GM12878 (cell line): Measurements from ENCODE around the gene TEN1. TPM values are rescaled to one million over a fixed set of nuclear protein-coding genes. Genes with fewer than 3 reads are reported as not detected.
A peak's percentile ranks its signal among the peaks of the same experiment; 100 is the strongest.

Experiments
- ATAC-seq: fragments of 200-7000 bp; cut with Tn5 transposase; 3 replicates; pipeline ENCODE4 v1.9.1; 2020; ENCODE audit warnings: mild to moderate bottlenecking, moderate library complexity
- BruUV-seq: library from RNA; stranded (reverse); fragments of 400-500 nt; replicated peaks from 2 replicates; lab custom pipeline; 2021; lab: Mats Ljungman, UMichigan
- CTCF ChIA-PET: fragments of 300-600 bp; sonication (Branson Sonifier 250); formaldehyde crosslinking; extraction: SDS; loops from one replicate; lab custom pipeline; 2021; ENCODE audit warnings: inconsistent platforms; lab: Yijun Ruan, JAX
- POLR2A ChIA-PET: fragments of 350-600 bp; formaldehyde crosslinking; extraction: SDS; loops from one replicate; lab custom pipeline; 2021; ENCODE audit warnings: inconsistent platforms; lab: Charles Lee
- RAD21 ChIA-PET: fragments of 300-600 bp; sonication (Branson Sonifier 250); formaldehyde crosslinking; loops from one replicate; lab custom pipeline; 2023; ENCODE audit warnings: antibody characterized with exemption; ENCODE audit not compliant: unreplicated experiment; lab: Charles Lee
- SMC1A ChIA-PET: fragments of 300-600 bp; sonication (Branson Sonifier 250); formaldehyde crosslinking; loops from one replicate; lab custom pipeline; 2023; ENCODE audit not compliant: unreplicated experiment, uncharacterized antibody; lab: Charles Lee
- DNase-seq: peaks from one replicate; pipeline ENCODE4 v3.0.0-alpha.2; 2011; ENCODE audit warnings: low read depth, low spot score
- FAIRE-seq: peaks from 3 replicates; lab custom pipeline; 2011; peaks lifted over from hg19 to GRCh38; lab: Jason Lieb, UNC
- H2AFZ ChIP-seq: 2 replicates; pipeline ENCODE4 v1.6.0; 2011; ENCODE audit warnings: low read depth, low read length, control low read depth; ENCODE audit not compliant: control insufficient read depth
- H3K27ac ChIP-seq: 2 replicates; pipeline ENCODE4 v1.5.1; 2011; ENCODE audit warnings: control low read depth; ENCODE audit not compliant: control insufficient read depth, insufficient read depth
- H3K27me3 ChIP-seq, 2 experiments: replicated peaks in 1 of 2; 2 replicates each; pipeline versions ENCODE4 v1.6.0 to v1.6.1; 2011; ENCODE audit warnings: low read length in 1 of 2; ENCODE audit not compliant: control insufficient read depth in 2 of 2, insufficient read depth in 2 of 2
- H3K36me3 ChIP-seq, 2 experiments: 2 replicates each; pipeline ENCODE4 v1.5.1; 2011; ENCODE audit warnings: low read length in 1 of 2; ENCODE audit not compliant: control insufficient read depth in 2 of 2, insufficient read depth in 2 of 2
- H3K4me1 ChIP-seq: 2 replicates; pipeline ENCODE4 v1.6.1; 2011; ENCODE audit warnings: mild to moderate bottlenecking, low read length, moderate library complexity, mixed read lengths; ENCODE audit not compliant: control insufficient read depth, insufficient read depth
- H3K4me2 ChIP-seq: 2 replicates; pipeline ENCODE4 v1.6.0; 2011; ENCODE audit warnings: control low read depth; ENCODE audit not compliant: control insufficient read depth, insufficient read depth
- H3K4me3 ChIP-seq: fragments of 200-600 bp; sonication (generic); 2 replicates; pipeline ENCODE4 v1.5.1; 2016
- H3K79me2 ChIP-seq: 2 replicates; pipeline ENCODE4 v1.6.0; 2011; ENCODE audit warnings: low read length; ENCODE audit not compliant: control insufficient read depth, insufficient read depth
- H3K9ac ChIP-seq: 2 replicates; pipeline ENCODE4 v1.8.0; 2011; ENCODE audit warnings: low read length, control low read depth, mixed read lengths; ENCODE audit not compliant: control insufficient read depth, insufficient read depth
- H3K9me3 ChIP-seq: replicated peaks from 3 replicates; pipeline ENCODE4 v1.5.1; 2011; ENCODE audit warnings: mild to moderate bottlenecking, low read length; ENCODE audit not compliant: control insufficient read depth, insufficient read depth
- H4K20me1 ChIP-seq: 2 replicates; pipeline ENCODE4 v1.6.0; 2011; ENCODE audit not compliant: control insufficient read depth, insufficient read depth
- BHLHE40 ChIP-seq, 2 experiments: fragments of 450-650 bp in 1 of 2; IDR thresholded peaks; 2 replicates each; pipeline ENCODE4 v1.6.1; 2011 to 2017; ENCODE audit warnings: low read depth in 2 of 2, borderline replicate concordance in 1 of 2, improper control_type of control experiment in 1 of 2, low read length in 1 of 2, mild to moderate bottlenecking in 1 of 2
- CREM ChIP-seq: IDR thresholded peaks from 2 replicates; pipeline ENCODE4 v1.6.1; 2014; ENCODE audit warnings: antibody characterized with exemption, low read depth
- GATAD2B ChIP-seq: fragments of 450-650 bp; conservative IDR thresholded peaks from 2 replicates; pipeline ENCODE4 v1.6.1; 2017; ENCODE audit warnings: low read depth, mild to moderate bottlenecking, moderate library complexity
- POU2F2 ChIP-seq: IDR thresholded peaks from 3 replicates; pipeline ENCODE4 v1.6.1; 2011; ENCODE audit warnings: low read depth, mild to moderate bottlenecking, low read length, borderline replicate concordance
- RAD21 ChIP-seq: IDR thresholded peaks from 2 replicates; pipeline ENCODE4 v1.6.1; 2011; ENCODE audit warnings: mild to moderate bottlenecking, low read depth, low read length, moderate library complexity; ENCODE audit not compliant: insufficient read depth
- SMC3 ChIP-seq: IDR thresholded peaks from 2 replicates; pipeline ENCODE4 v1.6.1; 2011; ENCODE audit warnings: low read length, improper control_type of control experiment, borderline replicate concordance
- STAT1 ChIP-seq: fragments of 450-650 bp; conservative IDR thresholded peaks from 2 replicates; pipeline ENCODE4 v1.6.1; 2014; ENCODE audit warnings: antibody characterized with exemption, mild to moderate bottlenecking
- TCF12 ChIP-seq: IDR thresholded peaks from 2 replicates; pipeline ENCODE4 v1.6.1; 2011; ENCODE audit warnings: low read depth, mild to moderate bottlenecking, low read length
- YY1 ChIP-seq: IDR thresholded peaks from 2 replicates; pipeline ENCODE4 v1.6.1; 2011; ENCODE audit warnings: low read depth, mild to moderate bottlenecking, low read length
- WGBS: methylation state at CpG from one replicate; pipeline ENCODE4 v1.1.6; 2016; ENCODE audit warnings: low lambda C conversion rate; ENCODE audit not compliant: insufficient replicate concordance, insufficient coverage; ENCODE audit errors: missing lambda C conversion rate; 5-methylcytosine and 5-hydroxymethylcytosine counted together
- in situ Hi-C: fragments of 300-500 bp; cut with MboI; formaldehyde crosslinking; loops from 9 replicates; pipeline ENCODE4 v1.14.3; 2018; ENCODE audit warnings: mixed read lengths
- intact Hi-C: fragments of 100-400 bp; cut with micrococcal nuclease; formaldehyde crosslinking; loops from one replicate; pipeline ENCODE4 v1.14.2; 2022; ENCODE audit not compliant: unreplicated experiment
- polyA plus RNA-seq, 11 experiments: library from polyadenylated mRNA; depleted of rRNA in 4 of 11; unstranded in 6 of 11; stranded (reverse) in 5 of 11; fragments of >200 nt; fragmentation: Nextera tagmentation in 4 of 11; fragmentation: Illumina TruSeq in 1 of 11; extraction: Ambion mirVana in 4 of 11; extraction: Trizol in 1 of 11; gene quantifications; 1 replicate in 1 of 11; 2 replicates in 10 of 11; pipeline versions ENCODE4 v1.2.1 to v1.2.3, GENCODE V29; 2011 to 2016; ENCODE audit warnings: inconsistent platforms in 2 of 11, missing spikeins in 2 of 11, low read depth in 1 of 11
- total RNA-seq, 4 experiments: library from RNA; depleted of rRNA in 3 of 4; stranded (reverse); fragments of >200 nt in 3 of 4; fragmentation: Illumina TruSeq in 1 of 4; extraction: Trizol in 1 of 4; gene quantifications; 2 replicates each; pipeline versions ENCODE4 v1.2.1 to v1.2.3, GENCODE V29; 2013 to 2021
- TF ChIP-seq, protein P1 (sequence below), 3 experiments: IDR thresholded peaks in 2 of 3; conservative IDR thresholded peaks in 1 of 3; 2 replicates each; pipeline ENCODE4 v1.5.1; 2011; ENCODE audit warnings: low read depth in 3 of 3, low read length in 3 of 3, mild to moderate bottlenecking in 3 of 3, control low read depth in 2 of 3, moderate library complexity in 2 of 3, inconsistent platforms in 1 of 3, mixed read lengths in 1 of 3; ENCODE audit not compliant: control insufficient read depth in 2 of 3, insufficient read depth in 1 of 3; ENCODE audit errors: extremely low read depth in 1 of 3

Gene TEN1
- total and polyA plus RNA-seq, 10 of the 15 experiments (the other 5 are each of a cell fraction or from before 2014, with no cell fraction given): 1.1 to 33.1 (median 17.4) TPM

DNA sequence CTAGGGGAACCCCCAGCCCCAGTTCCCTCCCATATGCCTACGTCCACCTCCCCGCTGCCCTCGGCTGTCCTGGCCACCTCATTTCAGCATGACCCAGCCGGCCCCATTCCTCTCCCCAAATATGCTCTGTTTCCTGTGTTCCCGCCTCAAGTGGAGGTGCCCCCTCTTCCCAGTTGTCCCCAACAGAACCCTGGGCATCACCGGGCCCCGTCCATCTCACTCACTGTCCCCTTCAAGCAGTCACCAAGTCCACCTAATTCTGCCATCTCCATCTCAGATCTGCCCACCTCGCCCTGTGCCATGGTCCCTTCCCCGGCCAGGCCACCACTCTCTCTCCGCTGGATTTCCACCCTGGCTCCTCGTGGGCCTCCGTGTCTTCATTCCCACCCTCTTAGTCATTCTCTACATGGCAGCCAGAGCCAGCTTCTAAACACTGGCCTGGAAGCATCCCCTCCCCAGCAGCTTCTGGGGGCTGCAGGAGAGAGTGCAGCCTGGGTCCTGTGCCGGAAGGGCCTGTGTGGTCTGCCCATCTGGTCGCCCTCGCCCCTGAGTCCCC, 34.4 kb downstream of the TEN1 start (continued):
- TF ChIP-seq STAT1: no peak

DNA sequence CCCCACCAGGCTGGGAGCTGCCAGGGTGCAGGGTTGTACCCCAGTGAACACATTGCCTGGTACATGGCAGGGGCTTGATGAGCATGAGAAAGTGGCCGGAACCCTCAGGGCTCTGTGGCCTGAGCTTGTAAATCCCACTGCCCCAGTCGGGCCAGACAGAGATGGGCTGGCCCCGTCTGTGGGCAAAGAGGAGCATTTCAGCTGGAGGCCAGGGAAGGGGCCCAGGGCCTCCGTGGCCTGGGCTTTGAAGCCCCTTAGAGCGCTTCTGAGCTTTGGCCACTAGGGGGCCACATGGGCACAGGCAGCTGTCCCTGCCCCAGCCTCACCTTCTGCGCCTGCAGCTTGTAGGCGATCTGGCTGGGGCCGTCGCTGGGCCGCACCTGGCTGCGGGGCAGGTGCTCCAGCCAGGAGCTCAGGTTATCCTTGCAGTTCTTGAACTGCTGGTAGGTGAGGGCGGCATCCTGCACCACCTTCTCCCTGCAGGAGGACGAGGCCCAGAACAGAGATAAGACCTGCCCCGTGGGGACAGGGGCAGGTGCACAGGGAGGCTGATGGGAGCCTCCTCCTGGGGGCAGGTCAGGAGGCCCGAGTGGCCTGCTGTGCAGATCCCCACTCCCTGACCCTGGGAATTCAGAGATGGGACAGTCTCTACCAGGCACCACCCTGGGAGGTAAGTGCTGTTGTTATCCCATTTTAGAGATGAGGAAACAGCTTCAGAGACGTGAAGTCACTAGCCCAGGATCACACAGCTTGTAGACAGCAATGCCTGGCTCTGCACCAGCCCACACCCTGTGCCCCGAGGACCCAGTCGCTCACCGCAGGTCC, 35.3 kb downstream of the TEN1 start:
- Histone ChIP-seq H3K79me2 (no peaks in the 10 kb centered on the region), H3K9ac (no peak overlapping the region), H3K4me2 (no peak overlapping the region), H3K27me3 (no peaks in the 10 kb centered on the region), H3K9me3 (no peaks in the 10 kb centered on the region), H3K27ac (no peak overlapping the region), H2AFZ (no peak overlapping the region), H3K4me3 (no peak overlapping the region), H4K20me1 (no peaks in the 10 kb centered on the region), H3K36me3 (no peaks in the 10 kb centered on the region), H3K4me1 (no peaks in the 10 kb centered on the region)
- ChIA-PET CTCF (interaction anchor here (0.6 to 6.1 kb wide), 53 partner anchors 13 to 383 kb away, joined by 3 to 70 read pairs (median 4); partner anchors contain the start of genes CDK3, EXOC7, FBF1 and MRPL38), POLR2A (no interaction called here), RAD21 (interaction anchor here (0.5 to 2.7 kb wide), 13 partner anchors 8 to 302 kb away, joined by 3 to 18 read pairs (median 4); partner anchors contain the start of gene MRPL38), SMC1A (interaction anchor here (0.9 to 2.0 kb wide), 12 partner anchors 11 to 383 kb away, joined by 3 to 8 read pairs (median 4); partner anchors contain the start of gene MRPL38)
- in situ Hi-C loops: loop anchor here (5.0 kb wide), 1 partner anchor 278 kb away; no protein-coding TSS in a partner anchor
- no TSS peak for BruUV-seq
- peak; percentile 99 for ATAC-seq
- intact Hi-C loops: loop anchor here (1.0 to 2.0 kb wide), 3 partner anchors 92 to 285 kb away; no protein-coding TSS in a partner anchor
- TF ChIP-seq STAT1: no peak
- TF ChIP-seq CREM: no peak
- peak; percentile 75 for TF ChIP-seq TCF12
- no peak for TF ChIP-seq POU2F2
- peak; percentile 83 for TF ChIP-seq SMC3
- TF ChIP-seq BHLHE40 (IDR thresholded peaks at IDR 0.05; ENCODE audit: borderline replicate concordance in 1 of 2, low read depth in 2 of 2, low read length in 1 of 2): 0 out of 4 replicates have a peak, but pooled peaks of 1 of the 2 experiments have one; percentile 28
- TF ChIP-seq GATAD2B: 0 out of 2 replicates have a peak, but pooled peaks have one; percentile 44
- TF ChIP-seq RAD21: peak; percentile 80
- TF ChIP-seq, protein P1, sequence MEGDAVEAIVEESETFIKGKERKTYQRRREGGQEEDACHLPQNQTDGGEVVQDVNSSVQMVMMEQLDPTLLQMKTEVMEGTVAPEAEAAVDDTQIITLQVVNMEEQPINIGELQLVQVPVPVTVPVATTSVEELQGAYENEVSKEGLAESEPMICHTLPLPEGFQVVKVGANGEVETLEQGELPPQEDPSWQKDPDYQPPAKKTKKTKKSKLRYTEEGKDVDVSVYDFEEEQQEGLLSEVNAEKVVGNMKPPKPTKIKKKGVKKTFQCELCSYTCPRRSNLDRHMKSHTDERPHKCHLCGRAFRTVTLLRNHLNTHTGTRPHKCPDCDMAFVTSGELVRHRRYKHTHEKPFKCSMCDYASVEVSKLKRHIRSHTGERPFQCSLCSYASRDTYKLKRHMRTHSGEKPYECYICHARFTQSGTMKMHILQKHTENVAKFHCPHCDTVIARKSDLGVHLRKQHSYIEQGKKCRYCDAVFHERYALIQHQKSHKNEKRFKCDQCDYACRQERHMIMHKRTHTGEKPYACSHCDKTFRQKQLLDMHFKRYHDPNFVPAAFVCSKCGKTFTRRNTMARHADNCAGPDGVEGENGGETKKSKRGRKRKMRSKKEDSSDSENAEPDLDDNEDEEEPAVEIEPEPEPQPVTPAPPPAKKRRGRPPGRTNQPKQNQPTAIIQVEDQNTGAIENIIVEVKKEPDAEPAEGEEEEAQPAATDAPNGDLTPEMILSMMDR (IDR thresholded peaks at IDR 0.05 in 2 of 3, conservative IDR thresholded peaks at IDR 0.05 in 1 of 3; ENCODE audit: control insufficient read depth in 2 of 3, extremely low read depth in 1 of 3, insufficient read depth in 1 of 3, low read depth in 3 of 3, low read length in 3 of 3): peak; percentile 86 to 99 (median 94)
- TF ChIP-seq YY1: peak; percentile 74
- 12% methylated on average over 19 of the region's 19 CpGs for WGBS
- peak; percentile 94 for FAIRE-seq
- no peak for DNase-seq
